ENCODE data around the gene KHDC3L.

DNA sequence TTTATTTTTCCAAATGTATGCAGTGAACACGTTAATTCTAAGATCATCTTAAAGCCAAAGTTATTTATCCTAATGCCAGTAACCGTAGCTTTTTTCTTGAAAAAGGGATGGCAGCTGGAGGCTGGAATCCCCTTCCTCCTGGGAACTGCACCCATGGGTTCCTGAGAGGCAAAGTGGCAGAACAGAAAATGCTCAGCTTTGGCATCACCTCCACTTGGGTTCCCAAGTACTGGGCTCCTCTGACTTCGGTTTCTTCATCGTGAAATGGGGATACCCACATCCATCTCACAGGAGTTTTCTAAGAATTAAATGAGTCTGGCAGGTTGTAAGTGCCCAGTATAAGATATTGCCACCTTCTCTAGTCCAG lies 26.0 kb downstream of the KHDC3L start:
- TF ChIP-seq CTCF (conservative IDR thresholded peaks at IDR 0.05): no peak
- TF ChIP-seq EZH2 (IDR thresholded peaks at IDR 0.05; ENCODE audit: low read depth): no peak
